K562 (cell line): ENCODE data around the gene ATP10B. TPM values are rescaled to one million over a fixed set of nuclear protein-coding genes. Genes with fewer than 3 reads are reported as not detected.

Source experiments
- ATAC-seq: fragments of 200-7000 bp; cut with Tn5 transposase; 3 replicates; pipeline ENCODE4 v1.9.1; 2020; ENCODE audit warnings: moderate library complexity
- BruUV-seq: library from RNA; stranded (reverse); fragments of 400-500 nt; replicated peaks from 2 replicates; lab custom pipeline; 2021; lab: Mats Ljungman, UMichigan
- CTCF ChIA-PET: fragments of 300-600 bp; formaldehyde crosslinking; extraction: SDS; loops from one replicate; lab custom pipeline; 2021; ENCODE audit warnings: low intra/inter-chr PET ratio; lab: Yijun Ruan, JAX
- POLR2A ChIA-PET: fragments of 300-600, 350-650 bp; sonication (Branson Sonifier 250); formaldehyde crosslinking; extraction: SDS; loops from one replicate; lab custom pipeline; 2021; ENCODE audit warnings: antibody characterized with exemption, inconsistent platforms; lab: Yijun Ruan, JAX
- DNase-seq, 4 experiments: peaks; one replicate each; pipeline versions ENCODE4 v3.0.0 to v3.0.0-alpha.2; 2011 to 2018; ENCODE audit warnings: low spot score in 3 of 4, mixed read lengths in 3 of 4; ENCODE audit errors: extremely low read depth in 1 of 4
- FAIRE-seq: peaks from 2 replicates; lab custom pipeline; 2011; peaks lifted over from hg19 to GRCh38; lab: Jason Lieb, UNC
- H2AFZ ChIP-seq: 2 replicates; pipeline ENCODE4 v1.6.0; 2011; ENCODE audit warnings: low read depth, low read length, control low read depth, inconsistent platforms
- H3K27ac ChIP-seq: fragments of 200-600 bp; 3 replicates; pipeline ENCODE4 v1.8.0; 2011; ENCODE audit warnings: low read depth, mild to moderate bottlenecking, control low read depth, inconsistent platforms, low read length, moderate library complexity, mixed read lengths; ENCODE audit errors: extremely low read depth
- H3K27me3 ChIP-seq, 2 experiments: fragments of 300-600 bp in 1 of 2; 2 replicates in 1 of 2; 3 replicates in 1 of 2; pipeline versions ENCODE4 v1.6.0 to v1.8.0; 2011; ENCODE audit warnings: inconsistent platforms in 2 of 2, low read length in 2 of 2, mild to moderate bottlenecking in 1 of 2, mixed read lengths in 1 of 2, moderate library complexity in 1 of 2; ENCODE audit not compliant: control insufficient read depth in 2 of 2, insufficient read depth in 2 of 2
- H3K36me3 ChIP-seq: fragments of 300-600 bp; 3 replicates; pipeline ENCODE4 v1.8.0; 2011; ENCODE audit warnings: mild to moderate bottlenecking, low read length, inconsistent platforms; ENCODE audit not compliant: control insufficient read depth, insufficient read depth
- H3K4me1 ChIP-seq, 2 experiments: fragments of 200-600 bp in 1 of 2; replicated peaks in 1 of 2; 2 replicates in 1 of 2; 3 replicates in 1 of 2; pipeline versions ENCODE4 v1.5.1 to v1.8.0; 2011; ENCODE audit warnings: inconsistent platforms in 2 of 2, low read length in 2 of 2, mild to moderate bottlenecking in 1 of 2, mixed read lengths in 1 of 2, moderate library complexity in 1 of 2; ENCODE audit not compliant: control insufficient read depth in 2 of 2, insufficient read depth in 2 of 2
- H3K4me2 ChIP-seq: 2 replicates; pipeline ENCODE4 v1.6.1; 2011; ENCODE audit warnings: low read length, control low read depth, inconsistent platforms, mixed read lengths; ENCODE audit not compliant: insufficient read depth
- H3K4me3 ChIP-seq: fragments of 200-600 bp; sonication (generic), shearing (Covaris generic); 2 replicates; pipeline ENCODE4 v1.5.1; 2016; ENCODE audit warnings: control low read depth, inconsistent platforms
- H3K79me2 ChIP-seq: fragments of 200-600 bp; 3 replicates; pipeline ENCODE4 v1.8.0; 2011; ENCODE audit warnings: low read length, inconsistent platforms; ENCODE audit not compliant: control insufficient read depth, insufficient read depth
- H3K9ac ChIP-seq, 2 experiments: 2 replicates each; pipeline versions ENCODE4 v1.6.0 to v1.6.1; 2011; ENCODE audit warnings: low read depth in 2 of 2, low read length in 2 of 2, control low read depth in 1 of 2, inconsistent platforms in 1 of 2, mild to moderate bottlenecking in 1 of 2, mixed read lengths in 1 of 2; ENCODE audit not compliant: insufficient read depth in 1 of 2
- H3K9me1 ChIP-seq: one replicate; pipeline ENCODE4 v1.6.0; 2011; ENCODE audit warnings: inconsistent platforms, mild to moderate bottlenecking, low read length, moderate library complexity; ENCODE audit not compliant: control insufficient read depth, insufficient read depth
- H3K9me3 ChIP-seq: replicated peaks from 2 replicates; pipeline ENCODE4 v1.5.1; 2011; ENCODE audit warnings: low read depth, low read length, inconsistent platforms; ENCODE audit not compliant: control insufficient read depth, insufficient read depth
- H4K20me1 ChIP-seq: replicated peaks from 2 replicates; pipeline ENCODE4 v1.6.1; 2011; ENCODE audit warnings: low read length, inconsistent platforms, mixed read lengths; ENCODE audit not compliant: control insufficient read depth, insufficient read depth
- CC2D1A ChIP-seq: fragments of 450-650 bp; IDR thresholded peaks from 2 replicates; pipeline ENCODE4 v1.6.1; 2017; ENCODE audit warnings: mild to moderate bottlenecking
- TFAP4 ChIP-seq: sonication (generic); formaldehyde crosslinking; IDR thresholded peaks from 2 replicates; pipeline ENCODE4 v1.8.0; 2022; ENCODE audit warnings: missing genetic modification reagents, mild to moderate bottlenecking, moderate library complexity, borderline replicate concordance
- XRCC5 ChIP-seq: fragments of 200-400 bp; formaldehyde crosslinking; IDR thresholded peaks from 2 replicates; pipeline ENCODE4 v1.6.1; 2017; ENCODE audit warnings: low read depth, mild to moderate bottlenecking, low read length
- YY1 ChIP-seq, 3 experiments: IDR thresholded peaks; 2 replicates each; pipeline ENCODE4 v1.6.1; 2011; ENCODE audit warnings: low read length in 2 of 3, mild to moderate bottlenecking in 2 of 3, moderate library complexity in 2 of 3, borderline replicate concordance in 1 of 3, control low read depth in 1 of 3, low read depth in 1 of 3; ENCODE audit not compliant: insufficient read depth in 3 of 3, insufficient replicate concordance in 2 of 3, control insufficient read depth in 1 of 3, insufficient read length in 1 of 3; ENCODE audit errors: extremely low read depth in 1 of 3
- WGBS: fragments of 100-300 bp; shearing (Covaris generic); methylation state at CpG from one replicate; pipeline ENCODE4 v1.1.6; 2016; ENCODE audit warnings: low coverage, mixed read lengths; ENCODE audit not compliant: insufficient coverage; ENCODE audit errors: missing lambda C conversion rate; 5-methylcytosine and 5-hydroxymethylcytosine counted together
- in situ Hi-C: fragments of 300-500 bp; cut with MboI; formaldehyde crosslinking; loops from 4 replicates; pipeline ENCODE4 v1.15.0; 2018; ENCODE audit warnings: inconsistent platforms, mixed read lengths
- intact Hi-C: fragments of 100-400 bp; cut with micrococcal nuclease; formaldehyde crosslinking; loops from 2 replicates; pipeline ENCODE4 v1.14.2; 2022
- polyA plus RNA-seq, 8 experiments: library from polyadenylated mRNA; depleted of rRNA in 4 of 8; stranded (reverse) in 5 of 8; unstranded in 3 of 8; fragments of >200 nt; fragmentation: Nextera tagmentation in 2 of 8; fragmentation: Illumina TruSeq in 1 of 8; extraction: Ambion mirVana in 2 of 8; extraction: Trizol in 1 of 8; gene quantifications; 2 replicates each; pipeline versions ENCODE4 v1.2.1 to v1.2.3, GENCODE V29; 2011 to 2014; ENCODE audit warnings: inconsistent platforms in 1 of 8, missing spikeins in 1 of 8
- total RNA-seq, 7 experiments: library from RNA; depleted of rRNA in 6 of 7; stranded (reverse); fragments of >200 nt in 6 of 7; fragmentation: Illumina TruSeq in 2 of 7; extraction: Trizol in 2 of 7; gene quantifications; 2 replicates each; pipeline versions ENCODE4 v1.2.1 to v1.2.3, GENCODE V29; 2011 to 2021; ENCODE audit warnings: low replicate concordance in 1 of 7

Gene ATP10B
- total and polyA plus RNA-seq, 9 of the 15 experiments (the other 6 are each of a cell fraction or from before 2014, with no cell fraction given) = 0.04 TPM; not detected in 8

GRCh38 chr5:160693831-160694465 lies 158.1 kb downstream of the ATP10B start:
- BruUV-seq = no TSS peak
- intact Hi-C loops = no loop called here
- POLR2A ChIA-PET = no interaction called here
- no peaks in the 10 kb centered on the region for H3K36me3 ChIP-seq
- 0% methylated on average over 7 of the region's 7 CpGs for WGBS
- no peak overlapping the region for H2AFZ ChIP-seq
- CTCF ChIA-PET = no interaction called here
- no peaks in the 10 kb centered on the region for H3K79me2 ChIP-seq
- DNase-seq (no peak), ATAC-seq (no peak), FAIRE-seq (no peak)
- H3K4me1 ChIP-seq = no peaks in the 10 kb centered on the region
- H3K9me1 ChIP-seq = no peaks in the 10 kb centered on the region
- H4K20me1 ChIP-seq = no peaks in the 10 kb centered on the region
- no peak overlapping the region for H3K9ac ChIP-seq
- H3K27ac ChIP-seq = no peak overlapping the region
- no peak overlapping the region for H3K4me2 ChIP-seq
- no peak overlapping the region for H3K4me3 ChIP-seq
- in situ Hi-C loops = no loop called here
- TF ChIP-seq CC2D1A (no peak), XRCC5 (no peak), YY1 (IDR thresholded peaks at IDR 0.05; ENCODE audit: borderline replicate concordance in 1 of 3, control insufficient read depth in 1 of 3, extremely low read depth in 1 of 3, insufficient read depth in 3 of 3, insufficient read length in 1 of 3, insufficient replicate concordance in 2 of 3, low read depth in 1 of 3, low read length in 2 of 3) (no peak), TFAP4 (CRISPR knock-in tag) (no peak)
- H3K27me3 ChIP-seq = no peaks in the 10 kb centered on the region
- no peaks in the 10 kb centered on the region for H3K9me3 ChIP-seq
